NCI-H2107 treated with DMSO at 0.1 percent for 48 hours (cell line): ENCODE measurements around the gene SLC5A5.

Experiments
- DNase-seq: peaks from one replicate; lab custom pipeline; 2025; ENCODE audit not compliant: unreplicated experiment; lab: John Stamatoyannopoulos, UW

SLC5A5 gene

DNA sequence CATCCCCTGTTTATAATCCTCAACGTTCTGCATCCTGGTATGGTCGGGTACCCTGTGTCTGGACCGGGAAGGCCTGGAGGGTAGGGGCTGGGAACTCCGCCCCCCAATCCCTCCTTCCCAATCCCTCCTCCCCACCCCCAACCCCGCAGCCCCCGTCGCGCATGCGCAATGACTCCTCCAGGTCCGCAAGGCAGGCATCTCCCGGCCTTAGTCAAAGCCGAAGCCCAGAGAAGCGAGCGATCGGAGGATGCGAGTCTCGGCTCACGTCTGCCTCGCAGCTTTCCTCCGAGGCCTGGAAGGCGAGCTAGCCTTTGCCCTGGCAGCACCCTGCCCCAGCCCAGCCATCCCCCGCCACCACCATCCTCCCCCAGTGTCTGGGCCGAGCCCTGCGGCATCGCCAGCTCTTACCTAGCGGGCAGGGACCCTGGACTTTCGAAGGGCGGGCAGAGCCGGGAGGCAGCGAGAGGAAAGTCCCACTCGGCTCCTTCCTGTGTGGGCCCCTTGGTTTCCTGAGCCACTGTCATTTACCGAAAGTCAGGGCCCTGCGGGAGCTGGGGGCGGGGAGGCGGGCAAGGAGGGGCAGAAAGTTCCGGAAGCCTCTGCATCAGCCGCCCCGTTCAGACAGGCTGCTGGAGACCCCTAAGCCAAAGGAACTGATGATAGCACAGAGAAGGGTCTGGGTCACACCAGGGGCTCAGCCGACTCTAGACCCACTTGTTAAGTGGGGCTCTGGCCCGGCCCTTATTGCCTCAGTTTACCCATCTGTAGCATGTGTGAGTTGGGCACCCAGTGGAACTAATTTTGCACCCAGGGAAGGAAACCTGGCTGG lies 24.0 kb upstream of the SLC5A5 start, which contains the start of gene JAK3:
Gene JAK3, minus strand, starts transcription at position 445 of the 829 bp plus-strand sequence. CDS start 3,565 bp downstream, outside the sequence.
- DNase-seq, result no peak

GRCh38 chr19:17848595-17849292 lies 23.0 kb upstream of the SLC5A5 start:
- no peak for DNase-seq

DNA sequence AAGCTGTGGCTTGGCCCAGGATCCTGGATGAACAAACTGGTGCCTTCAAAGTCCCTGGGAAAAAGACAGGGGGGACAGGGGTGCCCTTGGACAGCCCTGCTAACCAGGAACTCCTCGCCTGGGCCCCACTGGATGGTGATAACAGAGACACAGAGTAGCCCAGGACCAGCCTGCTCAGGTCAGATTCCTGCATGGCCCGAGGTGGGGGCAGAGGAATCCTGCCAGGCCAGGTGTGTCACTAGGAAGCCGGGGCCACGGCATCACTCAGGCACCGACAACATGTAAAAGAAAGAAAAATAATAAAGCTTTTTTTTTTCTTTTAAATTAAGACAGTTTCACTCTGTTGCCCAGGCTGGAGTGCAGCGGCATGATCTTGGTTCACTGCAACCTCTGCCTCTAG lies 17.7 kb upstream of the SLC5A5 start:
- no peak for DNase-seq

GRCh38 chr19:17855280-17856152 lies 16.2 kb upstream of the SLC5A5 start:
- peak; percentile 46 for DNase-seq

- DNase-seq, result peak; percentile 98
Observed at GRCh38 chr19:17859533-17860330, 12.0 kb upstream of the SLC5A5 start, which contains the start of gene RPL18A. Gene RPL18A, plus strand, starts transcription at chr19:17859910. Its CDS starts 47 bp downstream, at chr19:17859957.

- no peak for DNase-seq
Observed at GRCh38 chr19:17860331-17860992, 11.3 kb upstream of the SLC5A5 start.

DNA sequence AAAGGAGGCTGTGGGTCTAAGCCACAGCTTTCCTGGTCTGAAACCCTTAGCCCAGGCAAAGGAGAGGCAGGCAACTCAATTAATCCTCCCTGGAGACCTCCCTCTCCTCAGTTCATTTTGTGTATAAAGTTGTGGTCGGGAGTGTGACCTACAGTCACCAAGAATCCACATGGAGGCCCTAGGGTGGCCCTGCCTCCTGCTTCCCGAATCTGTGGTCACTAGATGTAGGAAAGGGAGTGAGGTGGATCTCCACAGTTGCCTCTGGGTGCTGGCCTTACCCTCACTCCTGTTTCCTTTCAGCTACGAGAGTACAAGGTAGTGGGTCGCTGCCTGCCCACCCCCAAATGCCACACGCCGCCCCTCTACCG lies 10.8 kb upstream of the SLC5A5 start:
- DNase-seq, result no peak

DNA sequence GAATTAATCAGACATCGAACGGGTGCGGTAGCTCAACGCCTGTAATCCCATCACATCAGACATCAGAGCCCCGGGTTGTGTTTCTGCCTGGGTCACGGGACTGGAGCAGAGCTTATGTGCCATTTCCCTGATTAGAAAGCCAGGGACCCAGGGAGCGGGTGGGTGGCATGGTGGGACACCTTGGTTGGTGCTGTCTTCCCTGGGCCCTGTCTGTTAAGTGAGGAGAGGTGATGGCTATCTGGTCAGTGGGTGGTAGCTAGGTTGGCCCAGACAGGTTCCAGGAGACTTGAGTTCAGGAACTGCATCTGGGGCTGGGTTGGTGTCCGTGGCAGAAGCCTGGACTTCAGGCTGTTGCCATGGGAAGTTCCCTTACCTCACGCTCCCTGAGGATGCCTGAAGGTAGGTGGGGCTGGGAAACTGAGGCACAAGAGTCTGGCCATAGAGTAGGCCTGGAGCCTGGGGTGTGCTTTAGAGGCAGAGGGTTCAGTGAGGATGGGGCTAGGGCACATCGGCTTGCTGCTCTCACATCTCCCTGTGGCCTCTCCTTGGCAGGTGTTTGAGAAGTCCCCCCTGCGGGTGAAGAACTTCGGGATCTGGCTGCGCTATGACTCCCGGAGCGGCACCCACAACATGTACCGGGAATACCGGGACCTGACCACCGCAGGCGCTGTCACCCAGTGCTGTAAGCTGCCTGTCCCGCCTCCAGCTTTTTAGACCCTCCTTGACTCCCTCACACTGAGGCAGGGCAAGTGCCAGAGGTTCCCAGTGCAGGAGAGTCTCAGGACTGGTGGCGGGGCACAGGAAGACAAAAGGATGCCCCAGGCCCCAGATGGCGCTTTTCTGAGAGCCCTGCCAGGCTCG lies 10.0 kb upstream of the SLC5A5 start:
- no peak for DNase-seq

DNA sequence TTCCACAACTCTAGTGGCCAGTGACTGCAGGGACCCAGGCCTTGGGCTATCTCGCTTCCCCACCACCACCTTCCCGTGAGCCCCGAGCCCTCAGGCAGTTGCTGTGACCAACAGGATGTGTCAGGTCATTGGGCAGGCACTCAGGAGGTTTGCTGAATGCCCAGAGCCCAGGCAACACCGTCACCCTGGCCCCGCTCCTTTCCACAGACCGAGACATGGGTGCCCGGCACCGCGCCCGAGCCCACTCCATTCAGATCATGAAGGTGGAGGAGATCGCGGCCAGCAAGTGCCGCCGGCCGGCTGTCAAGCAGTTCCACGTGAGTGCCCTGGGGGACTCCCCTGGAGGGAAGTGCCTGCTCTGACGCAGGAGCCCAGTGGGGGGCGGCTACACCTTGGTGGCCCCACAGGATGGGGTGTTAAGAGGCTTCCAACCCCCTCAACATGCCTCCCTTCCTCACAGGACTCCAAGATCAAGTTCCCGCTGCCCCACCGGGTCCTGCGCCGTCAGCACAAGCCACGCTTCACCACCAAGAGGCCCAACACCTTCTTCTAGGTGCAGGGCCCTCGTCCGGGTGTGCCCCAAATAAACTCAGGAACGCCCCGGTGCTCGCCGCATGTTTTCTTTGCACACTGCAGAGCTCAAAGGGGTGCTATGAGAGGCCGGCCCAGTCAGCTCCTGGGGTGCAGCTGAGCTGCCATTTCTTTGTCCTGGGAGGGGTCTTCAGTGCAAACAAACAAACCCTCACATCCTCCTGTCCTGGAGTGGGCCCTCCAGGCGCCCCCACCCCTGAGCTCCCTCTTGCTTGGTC lies 8.8 kb upstream of the SLC5A5 start:
- no peak for DNase-seq

DNA sequence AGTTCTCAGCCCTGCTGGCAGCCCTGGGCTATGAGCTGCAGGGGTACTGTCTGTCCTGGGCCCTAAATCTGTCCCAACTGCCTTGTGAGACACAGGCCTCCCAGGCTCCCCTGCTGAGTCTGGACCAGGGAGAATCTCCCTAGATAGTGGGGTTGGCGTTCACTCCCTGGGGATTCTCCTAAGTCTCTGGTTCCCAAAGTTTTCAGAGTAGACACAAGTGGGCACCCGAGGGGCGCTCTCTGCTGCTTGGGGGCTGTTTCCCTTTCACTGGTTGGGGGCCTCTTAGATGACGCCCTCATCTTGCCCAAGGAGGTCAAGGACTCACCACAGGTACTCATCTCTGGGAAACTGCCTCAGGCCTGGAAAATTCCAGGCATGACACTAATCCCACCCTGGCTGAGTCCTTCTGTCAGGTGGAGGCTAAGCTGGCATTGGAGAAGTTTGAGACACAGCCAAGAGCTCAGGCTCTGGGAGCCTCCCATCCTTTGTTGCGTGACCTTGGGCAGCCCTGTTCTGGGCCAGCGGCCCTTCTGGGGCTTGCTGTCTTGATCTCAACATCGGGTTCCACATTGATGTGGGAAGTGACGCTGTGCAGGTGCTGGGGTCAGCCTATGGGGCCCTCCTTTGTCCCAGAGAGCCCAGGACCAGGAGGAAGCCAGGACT lies 8.1 kb upstream of the SLC5A5 start:
- DNase-seq, result no peak

DNA sequence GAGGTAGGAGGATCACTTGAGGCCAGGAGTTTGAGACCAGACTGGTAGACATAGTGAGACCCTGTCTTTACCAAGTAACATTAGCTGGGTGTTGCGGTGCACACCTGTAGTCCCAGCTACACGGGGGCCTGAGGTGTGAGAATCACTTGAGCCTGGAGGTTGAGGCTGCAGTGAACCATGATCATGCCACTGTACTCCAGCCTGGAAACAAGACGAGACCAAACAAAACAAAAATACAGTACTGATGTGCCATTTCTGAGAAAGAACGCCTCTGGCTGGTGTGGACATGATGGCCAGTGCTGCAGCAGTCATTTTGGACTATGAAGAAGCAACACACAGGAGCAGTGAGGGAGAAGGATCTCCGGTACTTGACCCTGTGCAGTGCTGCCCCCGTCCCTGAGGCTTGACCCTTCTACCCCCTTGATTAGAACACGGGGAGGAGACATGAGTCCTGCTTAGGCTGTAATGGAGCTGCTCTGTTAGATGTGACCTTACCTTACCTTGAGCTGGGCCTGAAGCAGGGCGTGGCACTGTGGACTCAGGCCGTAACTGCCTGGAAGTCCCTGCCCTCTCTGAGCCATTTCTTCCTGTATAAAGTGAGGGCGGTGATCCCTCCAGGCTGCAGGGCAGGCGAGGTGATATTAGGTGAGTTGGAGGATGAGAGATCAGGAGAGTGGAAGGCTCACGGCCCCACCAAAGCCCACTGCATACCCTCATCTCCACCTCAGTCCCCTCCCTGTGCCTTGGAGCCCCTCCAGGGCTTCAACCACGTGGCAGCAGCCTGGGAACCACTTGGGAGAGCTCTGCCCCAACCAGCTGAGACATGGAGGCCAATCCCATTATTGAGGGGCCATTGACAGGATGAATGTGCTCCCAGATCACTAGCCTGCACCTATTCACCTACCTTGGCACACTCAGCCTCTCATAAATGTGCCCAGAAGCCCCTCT lies 6.1 kb upstream of the SLC5A5 start:
- DNase-seq, result no peak

GRCh38 chr19:17866312-17866963 lies 5.3 kb upstream of the SLC5A5 start:
- no peak for DNase-seq

GRCh38 chr19:17866964-17867486 lies 4.7 kb upstream of the SLC5A5 start:
- DNase-seq, result no peak

GRCh38 chr19:17868669-17869068 lies 3.1 kb upstream of the SLC5A5 start:
- DNase-seq, result no peak

GRCh38 chr19:17869114-17869608 lies 2.6 kb upstream of the SLC5A5 start:
- DNase-seq, result no peak
